ENCODE data around the gene LHX1. TPM values are rescaled to one million over a fixed set of nuclear protein-coding genes. Genes with fewer than 3 reads are reported as not detected.

Gene LHX1
- total and polyA plus RNA-seq, 2 donors (not counting 1 experiment from before 2014, with no cell fraction given), result not detected

GRCh38 chr17:36977568-36977967 lies 40.3 kb downstream of the LHX1 start:
- DNase-seq (ENCODE audit: low read depth in 2 of 2), result no peak
- no peak overlapping the region for H3K9ac ChIP-seq (ENCODE audit: insufficient read depth, low read length)
- no peaks in the 10 kb centered on the region for H3K27me3 ChIP-seq (ENCODE audit: control insufficient read depth, insufficient read depth, low read length)
- H3K36me3 ChIP-seq (ENCODE audit: control insufficient read depth, insufficient read depth, low read length), result no peaks in the 10 kb centered on the region
- no peak overlapping the region for H3K4me2 ChIP-seq (ENCODE audit: extremely low read depth, insufficient read depth, low read length)
- H3K27ac ChIP-seq (ENCODE audit: insufficient read depth, low read length), result no peak overlapping the region
- no peaks in the 10 kb centered on the region for H3K79me2 ChIP-seq (ENCODE audit: control insufficient read depth, insufficient read depth, low read length)
- TF ChIP-seq EZH2 (IDR thresholded peaks at IDR 0.05; ENCODE audit: low read length, missing control alignments) (no peak), CTCF (conservative IDR thresholded peaks at IDR 0.05 in 1 of 2, IDR thresholded peaks at IDR 0.05 in 1 of 2; ENCODE audit: low read depth in 1 of 2, low read length in 2 of 2) (no peak)
- no peaks in the 10 kb centered on the region for H4K20me1 ChIP-seq (ENCODE audit: control insufficient read depth, extremely low read depth, insufficient read depth, low read length)
- H3K4me3 ChIP-seq (replicated peaks in 1 of 4; ENCODE audit: control extremely low read depth in 1 of 4, insufficient read depth in 1 of 4, low read depth in 3 of 4, low read length in 4 of 4), result no peak overlapping the region
- no peaks in the 10 kb centered on the region for H3K9me3 ChIP-seq (ENCODE audit: control insufficient read depth, insufficient read depth, low read depth, low read length)
- H3K4me1 ChIP-seq (ENCODE audit: control insufficient read depth, extremely low read depth, insufficient read depth, low read length), result peaks cover 3% of the 10 kb centered on the region
- H2AFZ ChIP-seq (ENCODE audit: low read length), result no peak overlapping the region

GRCh38 chr17:36978810-36979564 lies 41.7 kb downstream of the LHX1 start:
- H3K4me3 ChIP-seq (replicated peaks in 1 of 4; ENCODE audit: control extremely low read depth in 1 of 4, insufficient read depth in 1 of 4, low read depth in 3 of 4, low read length in 4 of 4), result no peak overlapping the region
- H2AFZ ChIP-seq (ENCODE audit: low read length), result no peak overlapping the region
- no peaks in the 10 kb centered on the region for H3K79me2 ChIP-seq (ENCODE audit: control insufficient read depth, insufficient read depth, low read length)
- H4K20me1 ChIP-seq (ENCODE audit: control insufficient read depth, extremely low read depth, insufficient read depth, low read length), result no peaks in the 10 kb centered on the region
- TF ChIP-seq EZH2 (IDR thresholded peaks at IDR 0.05; ENCODE audit: low read length, missing control alignments), result no peak
- TF ChIP-seq CTCF (conservative IDR thresholded peaks at IDR 0.05 in 1 of 2, IDR thresholded peaks at IDR 0.05 in 1 of 2; ENCODE audit: low read depth in 1 of 2, low read length in 2 of 2), result no peak
- DNase-seq (ENCODE audit: low read depth in 2 of 2), result peak; percentile 11 to 58
- H3K9ac ChIP-seq (ENCODE audit: insufficient read depth, low read length), result no peak overlapping the region
- H3K27me3 ChIP-seq (ENCODE audit: control insufficient read depth, insufficient read depth, low read length), result no peaks in the 10 kb centered on the region
- H3K36me3 ChIP-seq (ENCODE audit: control insufficient read depth, insufficient read depth, low read length), result no peaks in the 10 kb centered on the region
- H3K4me1 ChIP-seq (ENCODE audit: control insufficient read depth, extremely low read depth, insufficient read depth, low read length), result peaks cover 3% of the 10 kb centered on the region
- H3K27ac ChIP-seq (ENCODE audit: insufficient read depth, low read length), result no peak overlapping the region
- no peak overlapping the region for H3K4me2 ChIP-seq (ENCODE audit: extremely low read depth, insufficient read depth, low read length)
- H3K9me3 ChIP-seq (ENCODE audit: control insufficient read depth, insufficient read depth, low read depth, low read length), result no peaks in the 10 kb centered on the region

GRCh38 chr17:36979565-36979941 lies 42.3 kb downstream of the LHX1 start:
- no peaks in the 10 kb centered on the region for H3K9me3 ChIP-seq (ENCODE audit: control insufficient read depth, insufficient read depth, low read depth, low read length)
- H3K4me1 ChIP-seq (ENCODE audit: control insufficient read depth, extremely low read depth, insufficient read depth, low read length), result peaks cover 3% of the 10 kb centered on the region
- H3K4me3 ChIP-seq (replicated peaks in 1 of 4; ENCODE audit: control extremely low read depth in 1 of 4, insufficient read depth in 1 of 4, low read depth in 3 of 4, low read length in 4 of 4), result no peak overlapping the region
- no peak overlapping the region for H3K9ac ChIP-seq (ENCODE audit: insufficient read depth, low read length)
- H3K79me2 ChIP-seq (ENCODE audit: control insufficient read depth, insufficient read depth, low read length), result no peaks in the 10 kb centered on the region
- no peak overlapping the region for H3K4me2 ChIP-seq (ENCODE audit: extremely low read depth, insufficient read depth, low read length)
- no peaks in the 10 kb centered on the region for H4K20me1 ChIP-seq (ENCODE audit: control insufficient read depth, extremely low read depth, insufficient read depth, low read length)
- H2AFZ ChIP-seq (ENCODE audit: low read length), result no peak overlapping the region
- no peaks in the 10 kb centered on the region for H3K27me3 ChIP-seq (ENCODE audit: control insufficient read depth, insufficient read depth, low read length)
- H3K27ac ChIP-seq (ENCODE audit: insufficient read depth, low read length), result no peak overlapping the region
- TF ChIP-seq EZH2 (IDR thresholded peaks at IDR 0.05; ENCODE audit: low read length, missing control alignments) (no peak), CTCF (conservative IDR thresholded peaks at IDR 0.05 in 1 of 2, IDR thresholded peaks at IDR 0.05 in 1 of 2; ENCODE audit: low read depth in 1 of 2, low read length in 2 of 2) (no peak)
- no peaks in the 10 kb centered on the region for H3K36me3 ChIP-seq (ENCODE audit: control insufficient read depth, insufficient read depth, low read length)
- peak; percentile 12 to 33 for DNase-seq (ENCODE audit: low read depth in 2 of 2)

Measured in fibroblast of lung (primary cell).